ENCODE measurements around the gene ERBB4.
"Not testable (repeated sequence)": the region's sequence is repeated elsewhere in the genome, so short reads cannot be mapped to it uniquely, and the experiment has no call there.

Gene ERBB4

DNA sequence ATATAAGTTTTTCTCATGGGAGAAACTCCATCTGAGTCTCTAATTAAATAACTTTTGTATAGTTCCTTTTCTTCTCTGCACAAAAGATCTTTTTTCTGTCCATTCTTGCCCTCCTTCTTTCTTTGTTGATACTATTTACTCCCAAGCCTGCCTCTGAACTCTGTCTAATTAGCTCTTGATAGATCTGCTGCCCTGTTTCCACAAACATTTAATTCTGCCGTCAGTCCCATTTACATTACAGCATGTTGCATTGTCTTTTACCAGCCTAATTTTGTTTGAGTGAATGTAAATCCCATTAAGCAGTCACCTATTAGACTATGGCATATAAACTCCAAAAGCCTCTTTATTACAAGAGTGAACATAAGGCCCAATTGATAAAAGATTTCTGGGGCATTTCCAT is 254.4 kb downstream of the ERBB4 start:
- no peak for DNase-seq

DNA sequence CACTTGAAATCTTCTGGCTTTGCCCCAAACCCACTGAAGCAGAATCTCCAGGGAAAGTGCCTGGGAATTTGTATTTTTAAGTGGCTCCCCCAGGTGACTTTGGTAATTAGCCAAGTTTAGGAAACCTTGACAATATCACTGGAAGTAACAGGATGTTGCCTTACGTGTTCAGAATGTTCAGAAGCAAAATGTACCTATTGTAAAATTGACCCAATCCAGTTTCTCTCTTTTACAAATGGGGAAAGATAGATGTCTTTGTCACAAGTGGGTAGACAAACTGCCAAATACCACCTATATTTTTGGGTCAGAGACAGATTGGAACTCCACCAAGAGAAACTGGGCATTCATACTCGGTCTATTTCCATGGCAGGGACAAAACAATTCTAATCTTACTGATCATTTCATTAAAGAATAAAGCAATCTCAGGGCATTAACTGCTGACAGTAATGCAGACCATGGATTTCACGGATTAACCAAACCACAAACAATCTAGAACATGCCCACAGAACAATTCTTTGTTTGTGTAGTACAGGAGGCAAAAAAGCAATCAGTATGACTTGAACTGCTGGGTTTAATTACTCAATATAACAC is 255.8 kb downstream of the ERBB4 start:
- no peak for DNase-seq

DNA sequence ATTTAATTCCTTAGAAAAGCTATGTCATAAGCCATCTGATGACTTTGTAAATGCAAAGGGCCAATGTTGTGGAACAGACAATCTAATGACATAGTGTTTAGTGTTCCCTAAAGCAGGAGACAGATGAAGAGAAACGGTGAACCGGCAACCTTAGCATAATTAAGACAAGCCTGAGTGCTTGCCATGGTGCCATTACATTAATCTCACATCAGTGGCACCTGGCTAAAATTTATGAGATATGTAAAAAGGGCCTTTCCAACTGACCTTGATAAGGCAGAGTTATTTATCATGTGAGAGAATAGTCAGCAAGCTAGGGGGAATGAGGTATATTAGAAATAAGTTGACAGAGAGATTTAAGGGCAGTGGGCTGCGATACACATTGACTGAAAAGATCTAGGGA is 261.8 kb downstream of the ERBB4 start:
- no peak for DNase-seq

DNA sequence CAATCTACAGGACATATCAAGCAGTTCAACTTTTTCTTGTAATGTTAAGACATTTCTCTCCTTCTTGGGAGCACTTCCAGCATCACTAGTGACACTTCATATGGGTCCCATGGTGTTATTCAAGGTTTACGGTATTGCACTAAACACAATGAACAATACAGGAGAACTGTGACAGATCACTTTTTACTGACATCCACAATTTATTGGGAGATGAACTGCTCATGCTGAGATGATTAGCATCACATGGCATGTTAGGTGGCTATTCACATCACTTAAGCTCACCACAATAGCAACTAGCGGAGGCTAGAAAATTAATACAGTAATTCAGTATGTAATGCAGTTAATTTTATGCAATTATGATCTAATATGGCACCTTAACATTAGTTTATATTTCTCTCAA is 264.4 kb downstream of the ERBB4 start:
- no peak for DNase-seq

DNA sequence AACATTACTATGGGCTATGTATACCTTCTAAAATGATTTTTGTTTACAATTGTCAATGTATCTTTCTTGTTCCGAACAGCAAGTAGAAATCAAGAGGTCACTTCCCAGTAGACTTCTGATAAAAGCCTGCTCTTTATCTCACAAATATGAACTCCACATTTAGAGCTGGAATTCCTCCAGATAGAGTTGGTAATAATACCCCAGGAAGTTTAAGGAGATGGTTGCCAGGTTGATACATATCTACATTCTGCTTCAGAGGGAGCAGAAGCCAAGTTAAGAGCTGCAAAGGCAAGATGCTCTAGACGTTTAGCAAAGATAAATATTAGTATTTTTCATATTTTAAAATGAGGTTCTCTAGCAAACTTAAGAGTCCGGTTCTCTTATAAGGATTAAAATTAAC is 267.0 kb downstream of the ERBB4 start:
- DNase-seq: no peak

DNA sequence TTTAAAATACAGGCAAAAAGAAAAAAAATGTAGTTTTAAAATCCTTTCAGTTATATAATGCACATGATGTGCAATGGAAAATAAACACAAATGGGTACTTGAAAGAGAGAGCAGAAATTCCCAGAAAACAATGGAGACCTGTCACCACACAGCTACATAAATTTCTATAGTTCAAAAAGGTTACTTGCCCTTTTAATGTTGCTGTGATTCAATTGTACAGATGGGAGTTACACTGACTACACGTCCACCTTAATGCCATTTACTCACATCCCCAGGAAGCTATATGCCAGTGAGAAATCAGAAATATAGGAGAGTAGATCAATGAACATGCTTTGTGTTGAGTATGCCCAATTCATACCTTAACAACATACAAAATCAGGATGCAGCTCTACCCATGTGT is 269.6 kb downstream of the ERBB4 start:
- DNase-seq: no peak

DNA sequence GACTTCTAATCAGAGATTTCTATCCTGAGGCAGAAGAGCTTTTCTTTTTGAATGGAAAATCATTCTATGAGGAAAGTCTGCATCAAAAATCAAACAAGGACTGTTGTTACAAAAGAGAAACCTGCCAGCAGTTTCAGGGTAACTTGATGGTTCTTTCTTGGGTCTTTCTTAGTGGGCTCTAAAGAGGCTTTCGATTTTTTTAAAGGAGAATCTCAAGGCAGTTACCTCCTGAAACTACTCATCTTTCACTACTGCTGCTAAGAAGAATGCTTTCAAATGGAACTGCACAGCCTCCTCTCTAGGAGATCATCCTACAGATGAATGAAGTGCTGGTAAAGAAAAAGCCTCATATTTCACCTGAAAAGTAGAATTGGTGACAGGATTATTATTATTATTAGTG is 272.3 kb downstream of the ERBB4 start:
- DNase-seq: no peak

DNA sequence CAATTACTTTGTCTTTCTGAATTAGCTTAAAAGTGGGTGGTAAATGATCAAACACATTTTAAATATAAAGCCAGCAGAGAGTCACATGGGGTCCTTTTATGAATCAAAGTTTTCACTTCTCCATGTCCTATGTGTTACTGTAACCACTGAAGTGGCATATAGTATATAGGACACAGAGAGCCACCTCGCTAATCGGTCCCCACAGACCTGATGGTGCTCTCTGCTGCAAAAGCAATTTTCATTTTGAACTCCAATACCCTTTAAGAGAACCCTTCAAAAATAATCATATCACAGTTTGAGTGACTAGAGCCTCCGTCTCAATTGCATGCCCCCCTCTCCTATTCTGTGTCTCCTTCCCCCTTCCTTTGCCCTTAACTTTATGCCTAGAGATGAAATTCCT is 272.8 kb downstream of the ERBB4 start:
- DNase-seq: no peak

DNA sequence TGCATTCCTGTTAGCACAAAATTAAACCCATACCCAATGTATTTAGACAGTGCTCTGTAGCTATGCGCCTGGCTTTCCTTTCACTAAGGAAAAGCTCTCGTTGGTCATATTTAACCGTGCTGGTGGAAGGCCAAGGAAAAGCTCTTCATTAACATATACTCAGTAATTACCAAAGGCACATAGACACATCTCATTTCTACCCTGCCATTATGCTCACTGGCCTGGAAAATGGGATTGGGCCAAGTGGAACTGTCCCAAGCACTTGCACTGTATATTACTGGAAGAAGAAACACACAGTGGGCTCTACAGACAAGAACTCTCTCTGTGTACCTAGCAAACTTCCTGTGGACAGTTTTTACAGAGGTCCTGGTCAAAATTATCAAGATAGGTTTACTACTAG is 274.4 kb downstream of the ERBB4 start:
- DNase-seq: no peak

DNA sequence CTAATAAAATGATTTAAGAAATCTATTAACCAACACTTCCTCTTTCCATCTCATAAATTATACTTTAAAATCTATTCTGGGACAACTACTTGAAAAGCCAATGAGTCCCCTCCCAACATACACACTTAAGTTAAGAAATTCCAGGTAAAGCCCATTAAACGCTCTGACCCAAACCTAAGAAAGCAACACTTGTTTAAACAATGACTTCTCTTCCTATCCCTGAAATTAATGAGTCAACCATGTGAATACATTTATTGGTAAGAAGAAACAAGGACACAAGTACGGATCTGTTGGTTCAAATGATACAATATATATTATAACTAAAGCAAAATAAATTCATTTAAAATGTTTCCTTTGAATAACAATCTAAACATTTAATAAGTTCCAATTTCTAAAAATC is 279.4 kb downstream of the ERBB4 start:
- no peak for DNase-seq

DNA sequence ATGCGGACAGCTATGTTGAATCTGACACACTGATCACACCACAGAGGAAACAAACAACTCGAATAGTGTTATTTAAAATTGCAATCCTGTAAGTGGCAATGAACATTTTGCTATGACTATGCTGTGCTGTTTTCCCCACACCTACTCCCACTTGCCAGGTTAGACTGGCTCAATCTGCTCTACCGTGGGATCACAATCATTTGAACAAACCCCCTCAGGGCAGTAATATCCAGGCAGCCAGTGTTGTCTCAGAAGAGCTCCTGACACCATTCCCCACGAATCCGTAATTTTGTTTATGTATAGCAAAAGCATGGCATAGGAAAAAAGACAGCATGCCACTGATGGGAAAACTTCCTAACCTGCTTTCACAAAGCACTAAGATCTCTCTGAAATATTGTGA is 284.3 kb downstream of the ERBB4 start:
- DNase-seq: no peak

DNA sequence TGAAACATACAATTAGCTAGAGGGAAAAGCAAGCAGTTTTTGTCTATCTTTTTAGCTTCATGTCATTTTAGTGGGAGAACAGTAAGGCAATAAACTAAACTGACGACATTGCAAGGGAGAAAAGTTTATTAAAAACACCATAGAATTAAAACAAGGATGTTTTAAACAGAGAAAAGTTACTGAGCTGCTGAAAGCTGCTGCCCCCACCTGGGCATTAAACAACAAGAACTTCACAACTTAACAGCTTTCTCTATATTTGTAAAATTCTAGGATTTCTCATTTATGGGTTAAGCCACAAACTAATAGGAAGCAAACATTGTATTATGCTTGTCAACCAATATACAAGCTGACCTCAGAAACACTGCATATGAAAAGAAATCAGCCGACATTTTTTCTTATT is 289.2 kb downstream of the ERBB4 start:
- no peak for DNase-seq

DNA sequence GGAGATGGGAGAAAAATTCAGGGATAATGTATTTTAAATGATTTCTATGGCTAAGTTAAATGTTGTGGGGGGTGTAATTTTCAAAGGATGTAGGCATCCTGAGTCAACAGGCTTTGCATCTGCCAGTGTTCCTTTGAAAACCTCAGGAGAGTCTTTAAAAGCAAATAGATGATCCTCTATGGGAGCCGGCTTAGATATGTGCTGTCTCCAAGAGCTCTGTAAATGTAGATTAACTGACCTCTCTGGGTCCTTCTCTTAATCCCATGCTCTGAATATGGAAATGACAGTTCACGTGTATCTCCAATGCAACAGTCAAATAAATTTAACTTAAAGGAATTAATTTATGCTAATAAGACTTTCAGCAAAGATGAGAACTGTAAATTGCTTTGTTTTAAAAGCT is 292.7 kb downstream of the ERBB4 start:
- no peak for DNase-seq

DNA sequence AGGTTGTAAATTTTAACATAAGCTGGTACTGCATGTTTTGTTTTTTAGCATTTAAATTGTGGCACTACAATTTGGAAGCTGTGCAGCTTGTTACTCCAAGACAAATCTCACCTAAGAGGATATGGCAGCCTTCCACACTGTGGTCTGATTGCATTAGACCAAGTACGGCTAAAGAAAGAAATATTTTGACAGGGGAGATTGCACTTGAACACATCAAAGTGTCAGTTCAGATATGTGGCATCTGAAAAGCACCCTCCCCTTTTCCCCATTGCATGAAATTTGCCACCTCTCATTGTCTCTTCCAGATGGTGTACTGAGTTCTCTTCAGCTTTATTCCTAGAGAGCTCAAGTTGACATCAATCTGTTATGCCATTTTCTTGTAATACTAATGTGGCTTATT is 295.9 kb downstream of the ERBB4 start:
- no peak for DNase-seq

DNA sequence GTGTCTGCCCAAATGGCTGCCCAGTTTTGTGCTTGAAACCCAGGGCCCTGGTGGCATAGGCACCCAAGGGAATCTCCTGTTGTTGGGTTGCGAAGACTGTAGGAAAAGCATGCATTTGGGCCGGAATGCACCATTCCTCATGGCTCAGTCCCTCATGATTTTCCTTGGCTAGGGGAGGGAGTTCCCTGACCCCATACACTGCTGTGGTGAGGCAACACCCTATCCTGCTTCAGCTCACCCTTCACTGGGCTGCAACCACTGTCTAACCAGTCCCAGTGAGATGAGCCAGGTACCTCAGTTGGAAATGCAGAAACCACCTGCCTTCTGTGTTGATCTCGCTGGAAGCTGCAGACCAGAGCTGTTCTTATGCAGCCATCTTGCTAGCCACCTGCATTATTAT is 300.4 kb downstream of the ERBB4 start:
- not testable (repeated sequence) for DNase-seq

DNA sequence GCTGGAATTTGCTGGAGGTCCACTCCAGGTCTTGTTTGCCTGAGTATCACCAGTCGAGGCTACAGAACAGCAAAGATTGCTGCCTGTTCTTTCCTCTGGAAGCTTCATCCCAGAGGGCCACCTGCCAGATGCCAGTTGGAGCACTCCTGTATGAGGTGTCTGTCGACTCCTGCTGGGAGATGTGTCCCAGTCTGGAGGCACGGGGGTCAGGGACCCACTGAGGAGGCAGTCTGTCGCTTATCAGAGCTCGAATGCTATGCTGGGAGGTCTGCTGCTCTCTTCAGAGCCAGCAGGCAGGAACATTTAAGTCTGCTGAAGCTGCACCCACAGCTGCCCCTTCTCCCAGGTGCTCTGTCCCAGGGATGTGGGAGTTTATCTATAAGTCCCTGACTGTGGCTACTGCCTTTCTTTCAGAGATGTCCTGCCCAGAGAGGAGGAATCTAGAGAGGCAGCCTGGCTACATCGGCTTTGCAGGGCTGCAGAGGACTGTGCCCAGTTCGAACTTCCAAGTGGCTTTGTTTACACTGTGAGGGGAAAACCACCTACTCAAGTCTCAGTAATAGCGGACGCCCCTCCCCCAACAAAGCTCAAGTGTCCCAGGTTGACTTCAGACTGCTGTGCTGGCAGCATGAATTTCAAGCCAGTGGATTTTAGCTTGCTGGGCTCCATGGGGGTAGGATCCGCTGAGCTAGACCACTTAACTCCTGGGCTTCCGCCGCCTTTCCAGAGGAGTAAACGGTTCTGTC is 301.1 kb downstream of the ERBB4 start:
- no peak for DNase-seq

DNA sequence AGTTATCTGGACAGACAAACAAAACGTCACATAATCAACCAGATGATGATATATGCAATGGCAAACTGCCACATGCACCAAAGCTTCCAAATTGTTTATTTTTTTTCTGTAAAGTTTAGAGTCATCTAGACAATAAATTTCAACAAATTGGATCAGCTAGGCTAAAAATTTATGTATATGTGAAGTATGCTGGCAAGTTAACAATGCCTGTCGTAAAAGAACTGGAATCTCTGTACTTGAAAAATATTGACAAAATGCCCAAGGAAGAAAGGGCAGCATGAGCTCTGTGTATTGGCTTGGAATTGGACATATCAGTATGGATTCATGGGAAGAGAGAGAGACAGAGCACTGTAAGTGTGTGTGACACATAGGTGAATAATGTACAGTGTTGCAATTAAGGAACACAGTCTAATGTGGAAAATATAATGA is 309.8 kb downstream of the ERBB4 start:
- no peak for DNase-seq

DNA sequence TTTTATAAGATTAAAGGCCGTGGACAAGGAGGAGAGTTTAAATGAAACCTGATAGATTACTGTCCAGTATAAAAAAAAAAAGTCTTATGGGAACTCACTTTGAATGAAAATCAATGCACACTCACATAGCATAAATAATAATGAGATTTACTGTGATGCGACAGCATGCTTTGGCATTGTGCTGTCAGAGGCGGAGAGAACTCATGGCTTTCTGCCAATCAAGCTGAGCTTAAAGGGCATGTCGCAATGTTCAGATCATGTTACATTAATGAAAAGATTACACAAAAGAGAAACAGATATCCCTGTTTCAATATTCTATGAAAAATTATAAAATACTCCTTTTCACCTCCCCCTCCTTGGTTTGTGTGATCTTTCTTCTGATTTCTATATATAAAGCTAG is 310.8 kb downstream of the ERBB4 start:
- no peak for DNase-seq

DNA sequence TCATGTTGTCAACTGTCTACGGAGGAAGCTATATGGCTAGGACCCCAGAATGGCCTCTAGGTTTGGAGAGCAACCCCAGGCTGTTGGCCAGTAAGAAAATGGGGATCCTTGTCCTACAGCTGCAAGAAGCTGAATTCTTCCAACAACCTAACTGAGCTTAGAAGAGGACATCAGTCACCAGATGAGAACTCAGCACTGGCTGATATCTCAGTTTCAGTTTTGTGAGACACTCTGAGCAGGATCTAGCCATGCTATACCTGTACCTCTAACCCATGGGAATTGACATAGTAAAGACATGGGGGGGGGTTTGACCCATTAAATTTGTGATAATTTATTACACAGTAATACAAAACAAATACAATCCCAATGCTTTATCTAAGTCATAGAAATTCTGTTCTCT is 312.5 kb downstream of the ERBB4 start:
- DNase-seq: no peak

DNA sequence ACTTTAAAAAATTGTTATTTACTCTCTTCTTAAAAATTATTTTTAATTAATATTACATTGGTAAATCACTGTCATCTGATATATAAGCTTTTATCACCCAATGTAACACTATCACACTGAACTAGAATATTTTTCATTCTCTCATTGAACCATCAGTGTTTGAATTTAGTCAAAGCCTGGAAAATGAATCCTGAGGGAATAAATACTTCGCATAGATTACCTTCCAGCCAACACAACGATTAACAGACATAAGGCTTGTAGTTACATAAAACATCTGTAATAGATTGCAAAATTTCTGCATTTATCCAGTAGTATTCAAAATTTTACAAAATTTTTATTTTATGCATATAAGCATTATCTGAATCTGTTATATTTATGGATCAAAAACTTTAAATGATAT is 314.9 kb downstream of the ERBB4 start:
- DNase-seq: no peak

DNA sequence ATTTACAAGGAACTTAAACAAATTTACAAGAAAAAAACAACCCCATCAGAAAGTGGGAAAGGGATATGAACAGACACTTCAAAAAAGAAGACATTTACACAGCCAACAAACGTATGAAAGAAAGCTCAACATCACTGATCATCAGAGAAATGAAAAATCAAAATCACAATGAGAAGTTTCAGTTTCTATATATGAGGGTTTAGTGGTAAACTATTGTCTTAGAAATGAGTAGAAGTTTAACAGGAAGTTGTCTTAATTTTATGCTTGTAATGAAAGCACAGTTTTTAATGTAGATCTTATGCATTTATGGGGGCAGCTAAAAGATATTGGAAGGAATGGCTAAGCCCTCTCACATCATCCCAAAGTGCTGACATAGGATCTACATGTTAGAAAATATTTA is 325.4 kb downstream of the ERBB4 start:
- no peak for DNase-seq

DNA sequence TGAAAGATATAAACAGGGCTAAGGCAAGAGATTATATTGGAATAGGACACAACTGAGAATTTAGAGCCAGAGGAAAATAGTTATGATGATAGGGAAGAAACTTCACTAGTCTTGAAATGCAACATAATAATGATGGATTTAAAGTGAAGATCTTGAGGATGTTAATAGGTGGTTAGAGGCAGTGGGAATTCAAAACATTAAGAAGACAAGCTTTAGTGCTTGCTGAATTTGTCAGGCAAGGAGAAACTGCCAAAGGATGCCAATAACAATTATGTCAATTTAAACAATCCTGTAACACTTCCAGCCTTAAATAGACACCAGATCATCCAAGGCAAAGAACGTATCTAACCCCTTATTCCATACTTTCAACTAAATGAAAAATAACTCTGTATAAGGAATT is 330.1 kb downstream of the ERBB4 start:
- no peak for DNase-seq

DNA sequence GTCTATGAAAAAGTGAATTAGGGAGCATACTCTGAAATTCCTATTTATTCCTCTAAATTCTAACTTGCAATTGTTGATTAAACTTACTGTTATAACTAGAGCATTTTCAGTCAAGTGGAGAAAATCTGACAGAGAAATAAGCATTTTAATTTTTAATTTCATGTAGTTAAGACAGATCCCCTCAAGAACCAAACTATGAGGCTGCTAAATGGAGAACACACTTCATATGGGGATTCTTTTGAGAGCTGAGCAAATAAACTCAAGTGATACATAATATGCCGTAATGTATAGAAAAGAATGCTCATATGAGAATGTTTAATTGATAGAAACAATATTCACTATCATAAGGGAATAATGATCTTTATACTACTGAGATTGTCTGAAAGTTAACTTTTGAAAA is 340.8 kb downstream of the ERBB4 start:
- DNase-seq: no peak

DNA sequence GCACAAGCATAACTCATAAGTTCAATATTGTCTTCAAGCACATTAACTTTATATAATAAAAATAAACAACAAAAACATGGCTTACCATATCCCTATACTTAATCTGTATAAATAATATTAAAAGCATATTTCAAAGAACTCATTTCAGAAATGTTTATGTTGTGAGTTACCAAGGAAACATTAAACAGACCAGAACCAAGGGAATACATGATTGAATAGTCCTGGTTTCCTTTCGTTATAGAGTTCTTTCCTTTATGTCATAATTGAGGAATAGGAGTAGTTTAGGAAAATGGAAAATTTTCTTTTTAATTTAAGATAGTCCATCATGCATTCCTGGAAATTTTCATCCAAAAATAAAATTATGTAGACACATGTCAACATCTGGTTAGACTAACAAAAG is 343.0 kb downstream of the ERBB4 start:
- DNase-seq: no peak

DNA sequence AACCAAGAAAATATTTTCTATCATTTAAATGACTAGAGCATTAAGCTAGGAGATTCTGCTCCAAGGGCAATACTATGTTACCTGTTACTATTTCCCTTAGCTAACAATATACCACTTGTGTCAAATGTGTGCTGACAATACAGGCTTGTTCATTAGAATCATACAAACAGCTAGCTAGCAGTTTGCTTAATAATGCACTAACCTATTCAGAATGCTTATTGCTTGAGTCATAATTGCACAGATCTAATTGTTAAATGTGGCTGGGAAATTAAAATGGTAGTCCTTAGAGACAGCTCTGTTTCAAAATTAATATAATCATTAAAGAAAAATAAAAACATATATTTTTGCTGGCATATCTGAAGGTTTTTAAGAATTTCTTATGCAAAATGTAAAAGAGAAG is 344.2 kb downstream of the ERBB4 start:
- no peak for DNase-seq
